Measurements from ENCODE around the gene PLXDC2.

PLXDC2 gene

GRCh38 chr10:19961076-19962053 lies 145.1 kb downstream of the PLXDC2 start:
- Histone ChIP-seq H3K27ac (ENCODE audit: insufficient read depth in 1 of 2, low read depth in 1 of 2, low read length in 2 of 2, poor library complexity in 1 of 2, severe bottlenecking in 2 of 2) (no peak overlapping the region), H3K27me3 (replicated peaks in 2 of 5; ENCODE audit: control insufficient read depth in 4 of 5, insufficient read depth in 5 of 5, low read length in 4 of 5) (no peaks in the 10 kb centered on the region), H3K4me1 (ENCODE audit: control extremely low read depth in 1 of 4, control insufficient read depth in 4 of 4, insufficient read depth in 4 of 4, low read length in 3 of 4) (peaks cover 0 to 5% (median 0%) of the 10 kb centered on the region in 4 experiments), H3K9me3 (ENCODE audit: control extremely low read depth in 1 of 5, control insufficient read depth in 4 of 5, insufficient read depth in 2 of 5, low read depth in 1 of 5, low read length in 4 of 5) (no peaks in the 10 kb centered on the region), H3K36me3 (ENCODE audit: control insufficient read depth in 4 of 4, insufficient read depth in 4 of 4, low read length in 3 of 4) (no peaks in the 10 kb centered on the region), H3K4me3 (ENCODE audit: control insufficient read depth in 1 of 7, extremely low read depth in 1 of 7, insufficient read depth in 4 of 7, low read depth in 2 of 7, low read length in 6 of 7) (no peak overlapping the region)
- WGBS (ENCODE audit: insufficient coverage) = 100% methylated on average over 5 of the region's 7 CpGs
- CTCF ChIA-PET = interaction anchor here (1.1 kb wide), 1 partner anchor 46 kb away, joined by 3 read pairs; no protein-coding TSS in a partner anchor
- no peak for DNase-seq
- POLR2A ChIA-PET = no interaction called here

- Histone ChIP-seq H3K9me3 (ENCODE audit: control extremely low read depth in 1 of 5, control insufficient read depth in 4 of 5, insufficient read depth in 2 of 5, low read depth in 1 of 5, low read length in 4 of 5) (no peaks in the 10 kb centered on the region), H3K4me3 (ENCODE audit: control insufficient read depth in 1 of 7, extremely low read depth in 1 of 7, insufficient read depth in 4 of 7, low read depth in 2 of 7, low read length in 6 of 7) (no peak overlapping the region), H3K27ac (ENCODE audit: insufficient read depth in 1 of 2, low read depth in 1 of 2, low read length in 2 of 2, poor library complexity in 1 of 2, severe bottlenecking in 2 of 2) (no peak overlapping the region), H3K27me3 (replicated peaks in 2 of 5; ENCODE audit: control insufficient read depth in 4 of 5, insufficient read depth in 5 of 5, low read length in 4 of 5) (no peaks in the 10 kb centered on the region), H3K36me3 (ENCODE audit: control insufficient read depth in 4 of 4, insufficient read depth in 4 of 4, low read length in 3 of 4) (no peaks in the 10 kb centered on the region), H3K4me1 (ENCODE audit: control extremely low read depth in 1 of 4, control insufficient read depth in 4 of 4, insufficient read depth in 4 of 4, low read length in 3 of 4) (no peaks in the 10 kb centered on the region)
- ChIA-PET CTCF (no interaction called here), POLR2A (no interaction called here)
- DNase-seq = no peak
- WGBS (ENCODE audit: insufficient coverage) = 100% methylated on average over 1 of the region's 2 CpGs
These were observed 148.4 kb downstream of the PLXDC2 start for GRCh38 chr10:19964625-19965024.

DNA sequence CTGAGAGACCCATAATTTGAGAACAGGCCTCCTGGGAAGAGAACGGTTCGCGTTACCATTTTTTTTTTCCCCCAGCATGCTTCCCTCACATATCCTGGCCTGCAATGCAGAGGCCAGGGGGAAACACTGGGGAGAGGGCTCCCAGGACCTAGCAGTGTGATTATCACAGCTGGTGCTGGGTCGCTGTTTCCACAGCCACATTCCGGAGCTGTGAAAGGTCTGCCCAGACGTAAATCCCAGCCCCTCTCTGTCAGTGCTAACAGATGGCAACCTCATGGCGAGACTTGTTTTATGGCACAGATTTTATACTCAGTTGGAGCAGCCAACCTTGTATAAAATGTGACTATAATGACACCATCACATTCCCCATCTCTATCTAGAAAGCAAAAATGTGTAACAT lies 150.5 kb downstream of the PLXDC2 start:
- ChIA-PET CTCF (no interaction called here), POLR2A (interaction anchor here (0.7 kb wide), 1 partner anchor 127 kb away, joined by 5 read pairs; no protein-coding TSS in a partner anchor)
- Histone ChIP-seq H3K27me3 (replicated peaks in 2 of 5; ENCODE audit: control insufficient read depth in 4 of 5, insufficient read depth in 5 of 5, low read length in 4 of 5) (no peaks in the 10 kb centered on the region), H3K4me1 (ENCODE audit: control extremely low read depth in 1 of 4, control insufficient read depth in 4 of 4, insufficient read depth in 4 of 4, low read length in 3 of 4) (no peaks in the 10 kb centered on the region), H3K9me3 (ENCODE audit: control extremely low read depth in 1 of 5, control insufficient read depth in 4 of 5, insufficient read depth in 2 of 5, low read depth in 1 of 5, low read length in 4 of 5) (no peaks in the 10 kb centered on the region), H3K36me3 (ENCODE audit: control insufficient read depth in 4 of 4, insufficient read depth in 4 of 4, low read length in 3 of 4) (no peaks in the 10 kb centered on the region), H3K27ac (ENCODE audit: insufficient read depth in 1 of 2, low read depth in 1 of 2, low read length in 2 of 2, poor library complexity in 1 of 2, severe bottlenecking in 2 of 2) (no peak overlapping the region), H3K4me3 (ENCODE audit: control insufficient read depth in 1 of 7, extremely low read depth in 1 of 7, insufficient read depth in 4 of 7, low read depth in 2 of 7, low read length in 6 of 7) (no peak overlapping the region)
- WGBS (ENCODE audit: insufficient coverage) = 100% methylated on average over 6 of the region's 7 CpGs
- no peak for DNase-seq

DNA sequence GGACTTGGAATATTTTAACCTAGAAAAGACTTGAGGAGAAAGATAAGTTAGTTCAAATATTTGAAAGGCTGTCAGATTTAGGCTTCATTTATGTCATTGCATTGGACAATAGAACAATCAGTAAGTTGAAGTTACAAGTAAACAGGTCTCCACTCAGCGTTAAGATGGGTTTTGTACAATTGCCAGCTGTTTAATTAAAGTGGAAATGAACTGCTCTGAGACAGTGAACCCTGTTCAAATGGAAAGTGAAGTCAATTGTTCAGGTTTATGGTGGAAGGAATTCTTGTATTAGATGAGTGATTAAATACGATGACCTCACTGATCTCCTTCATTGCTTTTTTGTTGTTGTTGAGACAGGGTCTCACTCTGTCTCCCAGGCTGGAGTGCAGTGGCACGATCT lies 151.7 kb downstream of the PLXDC2 start:
- CTCF ChIA-PET = no interaction called here
- no peak overlapping the region for H3K27ac ChIP-seq (ENCODE audit: insufficient read depth in 1 of 2, low read depth in 1 of 2, low read length in 2 of 2, poor library complexity in 1 of 2, severe bottlenecking in 2 of 2)
- H3K4me3 ChIP-seq (ENCODE audit: control insufficient read depth in 1 of 7, extremely low read depth in 1 of 7, insufficient read depth in 4 of 7, low read depth in 2 of 7, low read length in 6 of 7) = no peak overlapping the region
- POLR2A ChIA-PET = no interaction called here
- no peak for DNase-seq
- no peaks in the 10 kb centered on the region for H3K9me3 ChIP-seq (ENCODE audit: control extremely low read depth in 1 of 5, control insufficient read depth in 4 of 5, insufficient read depth in 2 of 5, low read depth in 1 of 5, low read length in 4 of 5)
- 100% methylated on average over 3 of the region's 3 CpGs for WGBS (ENCODE audit: insufficient coverage)
- H3K27me3 ChIP-seq (replicated peaks in 2 of 5; ENCODE audit: control insufficient read depth in 4 of 5, insufficient read depth in 5 of 5, low read length in 4 of 5) = no peaks in the 10 kb centered on the region
- no peaks in the 10 kb centered on the region for H3K36me3 ChIP-seq (ENCODE audit: control insufficient read depth in 4 of 4, insufficient read depth in 4 of 4, low read length in 3 of 4)
- no peaks in the 10 kb centered on the region for H3K4me1 ChIP-seq (ENCODE audit: control extremely low read depth in 1 of 4, control insufficient read depth in 4 of 4, insufficient read depth in 4 of 4, low read length in 3 of 4)

DNA sequence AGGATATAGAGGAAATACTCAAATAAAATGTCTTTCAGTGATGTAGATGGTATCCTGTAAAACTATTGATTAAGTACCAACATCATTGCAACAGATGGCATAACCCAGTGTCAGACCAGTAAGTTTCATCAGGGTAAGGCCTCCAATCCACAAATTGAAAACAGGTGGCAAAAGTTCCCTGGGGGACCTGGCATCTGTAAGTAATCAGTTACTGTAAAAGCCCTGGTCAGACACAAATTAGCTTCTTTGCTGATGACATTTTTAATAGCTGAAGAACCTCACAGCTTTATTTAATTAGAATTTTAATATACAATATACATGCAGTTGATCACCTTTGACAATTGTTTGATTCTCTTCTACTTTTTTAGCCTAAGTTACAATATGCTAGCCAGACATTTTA lies 152.5 kb downstream of the PLXDC2 start:
- Histone ChIP-seq H3K9me3 (ENCODE audit: control extremely low read depth in 1 of 5, control insufficient read depth in 4 of 5, insufficient read depth in 2 of 5, low read depth in 1 of 5, low read length in 4 of 5) (no peaks in the 10 kb centered on the region), H3K4me1 (ENCODE audit: control extremely low read depth in 1 of 4, control insufficient read depth in 4 of 4, insufficient read depth in 4 of 4, low read length in 3 of 4) (peaks cover 0 to 4% (median 2%) of the 10 kb centered on the region in 4 experiments), H3K36me3 (ENCODE audit: control insufficient read depth in 4 of 4, insufficient read depth in 4 of 4, low read length in 3 of 4) (no peaks in the 10 kb centered on the region), H3K4me3 (ENCODE audit: control insufficient read depth in 1 of 7, extremely low read depth in 1 of 7, insufficient read depth in 4 of 7, low read depth in 2 of 7, low read length in 6 of 7) (no peak overlapping the region), H3K27me3 (replicated peaks in 2 of 5; ENCODE audit: control insufficient read depth in 4 of 5, insufficient read depth in 5 of 5, low read length in 4 of 5) (no peaks in the 10 kb centered on the region), H3K27ac (ENCODE audit: insufficient read depth in 1 of 2, low read depth in 1 of 2, low read length in 2 of 2, poor library complexity in 1 of 2, severe bottlenecking in 2 of 2) (no peak overlapping the region)
- POLR2A ChIA-PET = no interaction called here
- DNase-seq = no peak
- CTCF ChIA-PET = no interaction called here

DNA sequence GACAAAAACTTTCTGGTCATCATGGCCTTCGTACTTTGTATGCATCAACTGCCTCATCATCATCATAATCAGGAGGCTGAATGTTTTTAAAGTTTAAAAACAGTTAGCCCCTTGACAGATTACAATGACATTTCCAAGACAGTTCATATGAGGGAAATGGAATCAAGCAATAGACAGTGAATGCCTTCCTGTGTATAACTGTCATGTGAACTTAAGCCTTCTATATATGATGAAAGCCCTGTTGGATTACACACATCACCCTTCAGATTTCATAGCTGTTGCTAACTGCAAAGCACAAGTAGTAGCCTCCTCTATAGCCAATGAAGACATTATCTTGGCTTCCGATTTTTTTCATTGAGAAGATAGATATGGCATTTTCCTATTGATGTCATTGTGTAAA lies 154.0 kb downstream of the PLXDC2 start:
- Histone ChIP-seq H3K4me3 (ENCODE audit: control insufficient read depth in 1 of 7, extremely low read depth in 1 of 7, insufficient read depth in 4 of 7, low read depth in 2 of 7, low read length in 6 of 7) (no peak overlapping the region), H3K36me3 (ENCODE audit: control insufficient read depth in 4 of 4, insufficient read depth in 4 of 4, low read length in 3 of 4) (no peaks in the 10 kb centered on the region), H3K27me3 (replicated peaks in 2 of 5; ENCODE audit: control insufficient read depth in 4 of 5, insufficient read depth in 5 of 5, low read length in 4 of 5) (no peaks in the 10 kb centered on the region), H3K4me1 (ENCODE audit: control extremely low read depth in 1 of 4, control insufficient read depth in 4 of 4, insufficient read depth in 4 of 4, low read length in 3 of 4) (peaks cover 0 to 11% (median 2%) of the 10 kb centered on the region in 4 experiments), H3K27ac (ENCODE audit: insufficient read depth in 1 of 2, low read depth in 1 of 2, low read length in 2 of 2, poor library complexity in 1 of 2, severe bottlenecking in 2 of 2) (no peak overlapping the region), H3K9me3 (ENCODE audit: control extremely low read depth in 1 of 5, control insufficient read depth in 4 of 5, insufficient read depth in 2 of 5, low read depth in 1 of 5, low read length in 4 of 5) (no peaks in the 10 kb centered on the region)
- ChIA-PET CTCF (no interaction called here), POLR2A (no interaction called here)
- no CpG with 5 or more reads among the region's 2 CpGs for WGBS (ENCODE audit: insufficient coverage)
- DNase-seq = no peak

GRCh38 chr10:19970717-19971116 lies 154.5 kb downstream of the PLXDC2 start:
- POLR2A ChIA-PET = no interaction called here
- 100% methylated on average over 2 of the region's 4 CpGs for WGBS (ENCODE audit: insufficient coverage)
- Histone ChIP-seq H3K36me3 (ENCODE audit: control insufficient read depth in 4 of 4, insufficient read depth in 4 of 4, low read length in 3 of 4) (no peaks in the 10 kb centered on the region), H3K4me3 (ENCODE audit: control insufficient read depth in 1 of 7, extremely low read depth in 1 of 7, insufficient read depth in 4 of 7, low read depth in 2 of 7, low read length in 6 of 7) (no peak overlapping the region), H3K4me1 (ENCODE audit: control extremely low read depth in 1 of 4, control insufficient read depth in 4 of 4, insufficient read depth in 4 of 4, low read length in 3 of 4) (peaks cover 0 to 11% (median 2%) of the 10 kb centered on the region in 4 experiments), H3K27ac (ENCODE audit: insufficient read depth in 1 of 2, low read depth in 1 of 2, low read length in 2 of 2, poor library complexity in 1 of 2, severe bottlenecking in 2 of 2) (no peak overlapping the region), H3K27me3 (replicated peaks in 2 of 5; ENCODE audit: control insufficient read depth in 4 of 5, insufficient read depth in 5 of 5, low read length in 4 of 5) (no peaks in the 10 kb centered on the region), H3K9me3 (ENCODE audit: control extremely low read depth in 1 of 5, control insufficient read depth in 4 of 5, insufficient read depth in 2 of 5, low read depth in 1 of 5, low read length in 4 of 5) (no peaks in the 10 kb centered on the region)
- CTCF ChIA-PET = no interaction called here
- DNase-seq = no peak

All from common myeloid progenitor, CD34-positive (primary cell).